Measurements from ENCODE around the gene M1AP. TPM values are rescaled to one million over a fixed set of nuclear protein-coding genes. Genes with fewer than 3 reads are reported as not detected.

M1AP gene
- total and polyA plus RNA-seq, 2 of the 8 experiments (the other 6 are each of a cell fraction or from before 2014, with no cell fraction given), result 4.8 TPM

DNA sequence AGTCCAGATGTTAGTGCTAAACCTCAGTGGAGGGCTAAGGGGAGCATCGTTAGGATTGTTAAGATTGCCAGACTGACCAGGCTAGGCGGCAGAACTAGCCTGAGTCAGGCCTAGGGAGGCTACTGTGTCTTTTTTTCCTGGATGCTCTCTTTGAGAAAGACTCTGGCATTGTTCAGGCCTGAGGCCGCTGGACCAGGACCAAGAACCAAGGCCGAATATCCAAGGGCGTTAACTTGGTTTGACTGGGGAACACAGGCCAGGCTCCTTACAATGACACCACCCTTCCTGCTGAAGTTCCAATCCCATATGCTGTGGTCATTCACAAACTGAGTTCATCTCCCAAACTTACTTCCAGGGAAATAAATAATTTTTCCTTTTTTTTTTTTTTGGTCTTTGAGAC is 107.8 kb downstream of the M1AP start:
- no peak overlapping the region for H4K5ac ChIP-seq (ENCODE audit: insufficient read length, low read depth, low read length)
- no peaks in the 10 kb centered on the region; the same call in 1 of the 2 replicates for H3K23me2 ChIP-seq (ENCODE audit: low read depth, low read length)
- H2BK12ac ChIP-seq (ENCODE audit: low read depth, low read length), result no peak overlapping the region
- H2AK5ac ChIP-seq (ENCODE audit: low read depth, low read length), result no peak overlapping the region
- H4K20me1 ChIP-seq (replicated peaks in 1 of 2; ENCODE audit: control insufficient read depth in 1 of 2, insufficient read depth in 2 of 2, low read length in 2 of 2), result peaks cover 5% of the 10 kb centered on the region in 2 experiments
- H2BK5ac ChIP-seq (ENCODE audit: low read depth, low read length), result no peak overlapping the region
- no peaks in the 10 kb centered on the region for H3K36me3 ChIP-seq (ENCODE audit: control insufficient read depth in 2 of 4, insufficient read depth in 4 of 4, low read length in 3 of 4)
- ChIA-PET CTCF (ENCODE audit: partially characterized antibody) (interaction anchor here (0.6 to 2.1 kb wide), 4 partner anchors 36 to 101 kb away, joined by 3 to 4 read pairs (median 4); no protein-coding TSS in a partner anchor), POLR2A (ENCODE audit: partially characterized antibody) (interaction anchor here (1.3 to 2.9 kb wide), 3 partner anchors 8 to 10 kb away, joined by 4 to 19 read pairs (median 12); partner anchors contain the start of genes AUP1 and HTRA2)
- H4K8ac ChIP-seq (ENCODE audit: extremely low read depth, insufficient read depth, low read length), result no peak overlapping the region
- FAIRE-seq (no peak), DNase-seq (ENCODE audit: low read depth in 1 of 2, low spot score in 2 of 2) (no peak)
- H2AFZ ChIP-seq (ENCODE audit: low read length), result no peak overlapping the region
- 93% methylated on average over 5 of the region's 5 CpGs; no CpG with 5 or more reads in 1 of the 2 experiments for WGBS, 2 experiments (ENCODE audit: extremely low coverage in 1 of 2, insufficient coverage in 1 of 2, insufficient read length in 1 of 2, insufficient replicate concordance in 2 of 2, low coverage in 1 of 2, low lambda C conversion rate in 2 of 2, missing lambda C conversion rate in 1 of 2)
- H3K79me2 ChIP-seq (ENCODE audit: control insufficient read depth in 1 of 2, insufficient read depth in 2 of 2, low read length in 2 of 2), result no peaks in the 10 kb centered on the region
- H3K9ac ChIP-seq (replicated peaks in 1 of 4; ENCODE audit: extremely low read depth in 1 of 4, low read depth in 3 of 4, low read length in 3 of 4), result no peak overlapping the region
- H3K79me1 ChIP-seq (ENCODE audit: low read depth, low read length), result no peaks in the 10 kb centered on the region
- no peaks in the 10 kb centered on the region for H3K9me3 ChIP-seq (ENCODE audit: insufficient read depth in 2 of 2, low read depth in 1 of 2, low read length in 1 of 2)
- H3K27me3 ChIP-seq (replicated peaks in 1 of 4; ENCODE audit: control insufficient read depth in 3 of 4, extremely low read depth in 1 of 4, insufficient read depth in 3 of 4, low read length in 3 of 4), result peaks cover 0 to 1% (median 0%) of the 10 kb centered on the region in 4 experiments; a peak in 1 of 7 replicates
- no peak overlapping the region for H2BK20ac ChIP-seq (ENCODE audit: low read length)
- no peak overlapping the region for H2BK120ac ChIP-seq (replicated peaks; ENCODE audit: low read depth, low read length)
- H4K91ac ChIP-seq (replicated peaks; ENCODE audit: insufficient read length, low read length), result no peak overlapping the region
- no peak overlapping the region for H3K23ac ChIP-seq (ENCODE audit: insufficient read length)
- H3K27ac ChIP-seq (ENCODE audit: low read depth, low read length), result no peak overlapping the region
- no peak overlapping the region for H3K4ac ChIP-seq (replicated peaks; ENCODE audit: insufficient read length, low read depth, low read length)
- H3K56ac ChIP-seq (replicated peaks; ENCODE audit: insufficient read length, low read depth, low read length), result no peak overlapping the region
- H3K18ac ChIP-seq (ENCODE audit: extremely low read depth, low read length), result no peak overlapping the region
- no peak overlapping the region for H3K14ac ChIP-seq (ENCODE audit: insufficient read length)
- no peak for TF ChIP-seq CREB1 (IDR thresholded peaks at IDR 0.05)
- TF ChIP-seq RAD21 (IDR thresholded peaks at IDR 0.05 in 1 of 2, conservative IDR thresholded peaks at IDR 0.05 in 1 of 2; ENCODE audit: low read depth in 2 of 2, low read length in 2 of 2), result no peak
- TF ChIP-seq MAFK (IDR thresholded peaks at IDR 0.05; ENCODE audit: low read depth, low read length), result no peak
- no peak for TF ChIP-seq POLR2AphosphoS5 (IDR thresholded peaks at IDR 0.05; ENCODE audit: low read depth, low read length)
- TF ChIP-seq POU5F1 (IDR thresholded peaks at IDR 0.05; ENCODE audit: low read depth, low read length), result no peak
- TF ChIP-seq TEAD4 (IDR thresholded peaks at IDR 0.05; ENCODE audit: low read depth, low read length), result no peak
- no peak overlapping the region for H3K4me2 ChIP-seq (ENCODE audit: insufficient read depth in 1 of 2, low read depth in 2 of 2, low read length in 2 of 2)
- H3K4me1 ChIP-seq (replicated peaks in 1 of 4; ENCODE audit: control insufficient read depth in 3 of 4, insufficient read depth in 4 of 4, low read length in 3 of 4), result no peaks in the 10 kb centered on the region; a peak in 1 of 7 replicates
- H2BK15ac ChIP-seq (ENCODE audit: low read length), result no peak overlapping the region
- no peak overlapping the region for H3K4me3 ChIP-seq (ENCODE audit: extremely low read depth in 1 of 4, insufficient read depth in 2 of 4, low read depth in 3 of 4, low read length in 4 of 4)
